Suppressor macrophage treated with lipopolysaccharide for 1 hour (primary cell): Measurements from ENCODE around the gene OR2T3.
"Not testable (repeated sequence)": the region's sequence is repeated elsewhere in the genome, so short reads cannot be mapped to it uniquely, and the experiment has no call there.

Experiments used
- DNase-seq, 3 donors: peaks; one replicate each; pipeline ENCODE4 v3.0.0-alpha.2; 2020 to 2022

OR2T3 gene

GRCh38 chr1:248473051-248473450 lies at the start of gene OR2T3:
Gene OR2T3, plus strand, starts transcription at chr1:248473351. Its CDS starts 0 bp downstream, at chr1:248473351.
- DNase-seq = not testable (repeated sequence)

GRCh38 chr1:248427526-248428191 lies 45.5 kb upstream of the OR2T3 start:
- DNase-seq = not testable (repeated sequence)

- not testable (repeated sequence) for DNase-seq
Observed at GRCh38 chr1:248428192-248428533, 45.0 kb upstream of the OR2T3 start.

- DNase-seq = not testable (repeated sequence)
Observed at GRCh38 chr1:248431683-248432082, 41.5 kb upstream of the OR2T3 start.

- DNase-seq = not testable (repeated sequence)
Observed at GRCh38 chr1:248432201-248432600, 41.0 kb upstream of the OR2T3 start.

GRCh38 chr1:248433811-248434415 lies 39.2 kb upstream of the OR2T3 start:
- DNase-seq = not testable (repeated sequence)

- DNase-seq = not testable (repeated sequence)
Observed at GRCh38 chr1:248434913-248435312, 38.2 kb upstream of the OR2T3 start.

- not testable (repeated sequence) for DNase-seq
Observed at GRCh38 chr1:248436303-248436702, 36.8 kb upstream of the OR2T3 start.

- not testable (repeated sequence) for DNase-seq
Observed at GRCh38 chr1:248438668-248439067, 34.5 kb upstream of the OR2T3 start.

GRCh38 chr1:248439283-248439682 lies 33.9 kb upstream of the OR2T3 start:
- not testable (repeated sequence) for DNase-seq

GRCh38 chr1:248442500-248443277 lies 30.5 kb upstream of the OR2T3 start:
- DNase-seq = not testable (repeated sequence)

GRCh38 chr1:248444603-248445002 lies 28.5 kb upstream of the OR2T3 start:
- not testable (repeated sequence) for DNase-seq

- DNase-seq = not testable (repeated sequence)
Observed at GRCh38 chr1:248445399-248445798, 27.8 kb upstream of the OR2T3 start, which contains the start of gene OR2T2. Gene OR2T2, plus strand, starts transcription at chr1:248445637. Its CDS starts 7,161 bp downstream, at chr1:248452798.

- DNase-seq = not testable (repeated sequence)
Observed at GRCh38 chr1:248448409-248449074, 24.6 kb upstream of the OR2T3 start.

- not testable (repeated sequence) for DNase-seq
Observed at GRCh38 chr1:248449821-248450465, 23.2 kb upstream of the OR2T3 start.

GRCh38 chr1:248450466-248451145 lies 22.5 kb upstream of the OR2T3 start:
- DNase-seq = not testable (repeated sequence)

- not testable (repeated sequence) for DNase-seq
Observed at GRCh38 chr1:248453619-248454018, 19.5 kb upstream of the OR2T3 start.

GRCh38 chr1:248455045-248455444 lies 18.1 kb upstream of the OR2T3 start:
- not testable (repeated sequence) for DNase-seq

GRCh38 chr1:248456635-248457034 lies 16.5 kb upstream of the OR2T3 start:
- not testable (repeated sequence) for DNase-seq

GRCh38 chr1:248459117-248459516 lies 14.0 kb upstream of the OR2T3 start:
- not testable (repeated sequence) for DNase-seq

- DNase-seq = no peak
Observed at GRCh38 chr1:248471154-248471553, 2.0 kb upstream of the OR2T3 start.

- DNase-seq = not testable (repeated sequence)
Observed at GRCh38 chr1:248472111-248472510, 1.0 kb upstream of the OR2T3 start.
